ENCODE data around the gene ACSL1.

Gene ACSL1

GRCh38 chr4:184774152-184774551 lies 51.6 kb downstream of the ACSL1 start:
- TF ChIP-seq MYC (IDR thresholded peaks at IDR 0.05; ENCODE audit: low read depth, low read length) = no peak
- no peak for TF ChIP-seq CTCF (IDR thresholded peaks at IDR 0.05; ENCODE audit: low read depth, low read length)
- TF ChIP-seq MAX (IDR thresholded peaks at IDR 0.05; ENCODE audit: low read depth, low read length) = no peak
- no peak for TF ChIP-seq POLR2A (IDR thresholded peaks at IDR 0.05; ENCODE audit: extremely low read depth, insufficient read length)
- no peak for DNase-seq (ENCODE audit: low read depth)

GRCh38 chr4:184771416-184771815 lies 54.4 kb downstream of the ACSL1 start:
- no peak for DNase-seq (ENCODE audit: low read depth)
- H3K4me3 ChIP-seq (ENCODE audit: low read depth, low read length) = no peak overlapping the region
- no peak for TF ChIP-seq POLR2A (IDR thresholded peaks at IDR 0.05; ENCODE audit: extremely low read depth, insufficient read length)
- TF ChIP-seq CTCF (IDR thresholded peaks at IDR 0.05; ENCODE audit: low read depth, low read length) = no peak
- TF ChIP-seq MYC (IDR thresholded peaks at IDR 0.05; ENCODE audit: low read depth, low read length) = no peak
- no peak for TF ChIP-seq MAX (IDR thresholded peaks at IDR 0.05; ENCODE audit: low read depth, low read length)

More at GRCh38 chr4:184774152-184774551, 51.6 kb downstream of the ACSL1 start:
- no peak overlapping the region for H3K4me3 ChIP-seq (ENCODE audit: low read depth, low read length)

- no peak for TF ChIP-seq MYC (IDR thresholded peaks at IDR 0.05; ENCODE audit: low read depth, low read length)
- TF ChIP-seq CTCF (IDR thresholded peaks at IDR 0.05; ENCODE audit: low read depth, low read length) = no peak
- TF ChIP-seq MAX (IDR thresholded peaks at IDR 0.05; ENCODE audit: low read depth, low read length) = no peak
- no peak for TF ChIP-seq POLR2A (IDR thresholded peaks at IDR 0.05; ENCODE audit: extremely low read depth, insufficient read length)
- DNase-seq (ENCODE audit: low read depth) = no peak
- H3K4me3 ChIP-seq (ENCODE audit: low read depth, low read length) = no peak overlapping the region
These were observed 56.5 kb downstream of the ACSL1 start for GRCh38 chr4:184769141-184769765.

- no peak overlapping the region for H3K4me3 ChIP-seq (ENCODE audit: low read depth, low read length)
- DNase-seq (ENCODE audit: low read depth) = no peak
- no peak for TF ChIP-seq CTCF (IDR thresholded peaks at IDR 0.05; ENCODE audit: low read depth, low read length)
- TF ChIP-seq MAX (IDR thresholded peaks at IDR 0.05; ENCODE audit: low read depth, low read length) = no peak
- no peak for TF ChIP-seq MYC (IDR thresholded peaks at IDR 0.05; ENCODE audit: low read depth, low read length)
- no peak for TF ChIP-seq POLR2A (IDR thresholded peaks at IDR 0.05; ENCODE audit: extremely low read depth, insufficient read length)
These were observed 57.5 kb downstream of the ACSL1 start for GRCh38 chr4:184768296-184768695.

- no peak for TF ChIP-seq CTCF (IDR thresholded peaks at IDR 0.05; ENCODE audit: low read depth, low read length)
- TF ChIP-seq MYC (IDR thresholded peaks at IDR 0.05; ENCODE audit: low read depth, low read length) = no peak
- no peak for TF ChIP-seq POLR2A (IDR thresholded peaks at IDR 0.05; ENCODE audit: extremely low read depth, insufficient read length)
- TF ChIP-seq MAX (IDR thresholded peaks at IDR 0.05; ENCODE audit: low read depth, low read length) = no peak
- DNase-seq (ENCODE audit: low read depth) = no peak
- no peak overlapping the region for H3K4me3 ChIP-seq (ENCODE audit: low read depth, low read length)
These were observed 59.3 kb downstream of the ACSL1 start for GRCh38 chr4:184766446-184766845.

Measured in NB4 (cell line).